Kidney epithelial cell (primary cell): ENCODE measurements around the gene NKPD1. TPM values are rescaled to one million over a fixed set of nuclear protein-coding genes. Genes with fewer than 3 reads are reported as not detected.

Experiments used
- DNase-seq: peaks from one replicate; pipeline ENCODE4 v3.0.0-alpha.2; 2010; ENCODE audit warnings: low read depth
- H3K27me3 ChIP-seq: 2 replicates; pipeline ENCODE4 v1.6.0; 2011; ENCODE audit warnings: low read length; ENCODE audit not compliant: control insufficient read depth, insufficient read depth
- H3K36me3 ChIP-seq: 2 replicates; pipeline ENCODE4 v1.5.1; 2011; ENCODE audit warnings: low read length; ENCODE audit not compliant: control insufficient read depth, insufficient read depth
- H3K4me3 ChIP-seq: 2 replicates; pipeline ENCODE4 v1.5.1; 2011; ENCODE audit warnings: low read depth, mild to moderate bottlenecking, control low read depth, low read length
- CTCF ChIP-seq: IDR thresholded peaks from 2 replicates; pipeline ENCODE4 v1.5.1; 2011; ENCODE audit warnings: mild to moderate bottlenecking, moderate library complexity, low read length, control low read depth, inconsistent platforms; ENCODE audit not compliant: insufficient read depth, poor library complexity, severe bottlenecking
- total RNA-seq: library from RNA; depleted of rRNA; stranded (reverse); fragments of >200 nt; gene quantifications from 2 replicates; pipeline ENCODE4 v1.2.3, GENCODE V29; 2015

The NKPD1 gene
- total RNA-seq, 1 donor from 2014 or later = 0.46 TPM

- no peaks in the 10 kb centered on the region for H3K36me3 ChIP-seq
- no peak for DNase-seq
- H3K27me3 ChIP-seq = no peaks in the 10 kb centered on the region
- TF ChIP-seq CTCF = no peak
- H3K4me3 ChIP-seq = no peak overlapping the region
These were observed 23.3 kb upstream of the NKPD1 start for GRCh38 chr19:45184115-45184514.

- DNase-seq = no peak
These were observed 22.0 kb upstream of the NKPD1 start for GRCh38 chr19:45182758-45183157.

GRCh38 chr19:45180936-45181335, 20.2 kb upstream of the NKPD1 start:
- Histone ChIP-seq H3K36me3 (no peaks in the 10 kb centered on the region), H3K4me3 (no peak overlapping the region), H3K27me3 (no peaks in the 10 kb centered on the region)
- no peak for DNase-seq
- no peak for TF ChIP-seq CTCF

More at GRCh38 chr19:45182758-45183157, 22.0 kb upstream of the NKPD1 start:
- Histone ChIP-seq H3K4me3 (no peak overlapping the region), H3K36me3 (no peaks in the 10 kb centered on the region), H3K27me3 (no peaks in the 10 kb centered on the region)
- no peak for TF ChIP-seq CTCF

- no peaks in the 10 kb centered on the region for H3K27me3 ChIP-seq
- no peaks in the 10 kb centered on the region for H3K36me3 ChIP-seq
- no peak for TF ChIP-seq CTCF
- H3K4me3 ChIP-seq = peak overlapping the region; percentile 82
- no peak for DNase-seq
These were observed 19.1 kb upstream of the NKPD1 start for GRCh38 chr19:45179892-45180370.

GRCh38 chr19:45179072-45179891, 18.5 kb upstream of the NKPD1 start:
- Histone ChIP-seq H3K4me3 (peak overlapping the region; percentile 82), H3K27me3 (no peaks in the 10 kb centered on the region), H3K36me3 (no peaks in the 10 kb centered on the region)
- no peak for TF ChIP-seq CTCF
- DNase-seq = no peak
